Choroid plexus epithelial cell (primary cell): Measurements from ENCODE around the gene YIPF2.
A peak's percentile ranks its signal among the peaks of the same experiment; 100 is the strongest.
"Not testable (repeated sequence)": the region's sequence is repeated elsewhere in the genome, so short reads cannot be mapped to it uniquely, and the experiment has no call there.

Experiments
- DNase-seq: peaks from one replicate; pipeline ENCODE4 v3.0.0-alpha.2; 2010; ENCODE audit warnings: low read depth
- H3K4me3 ChIP-seq: 2 replicates; pipeline ENCODE4 v1.5.1; 2011; ENCODE audit warnings: low read depth, mild to moderate bottlenecking, control low read depth, low read length, moderate library complexity
- TF ChIP-seq, protein P1 (sequence below): conservative IDR thresholded peaks from 2 replicates; pipeline ENCODE4 v1.5.1; 2011; ENCODE audit warnings: low read depth, mild to moderate bottlenecking, control low read depth, inconsistent platforms, low read length, moderate library complexity

The YIPF2 gene

DNA sequence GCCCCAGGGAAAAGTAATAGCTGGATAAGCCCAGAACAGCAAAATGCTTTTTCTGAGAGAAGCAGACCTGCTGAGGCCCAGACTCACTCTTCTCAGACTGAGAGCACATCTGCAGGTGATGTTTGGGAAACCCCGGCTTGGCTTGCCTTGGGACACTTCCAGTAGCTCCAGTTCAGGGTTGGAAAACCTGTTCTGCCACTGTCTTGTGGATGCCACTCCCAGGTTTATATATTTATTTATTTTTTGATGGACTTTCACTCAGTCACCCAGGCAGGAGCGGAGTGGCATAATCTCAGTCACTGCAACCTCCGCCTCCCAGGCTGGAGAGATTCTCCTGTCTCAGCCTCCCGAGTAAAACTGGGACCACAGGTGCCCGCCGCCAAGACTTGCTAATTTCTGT, 24.4 kb upstream of the YIPF2 start:
- TF ChIP-seq, protein P1, sequence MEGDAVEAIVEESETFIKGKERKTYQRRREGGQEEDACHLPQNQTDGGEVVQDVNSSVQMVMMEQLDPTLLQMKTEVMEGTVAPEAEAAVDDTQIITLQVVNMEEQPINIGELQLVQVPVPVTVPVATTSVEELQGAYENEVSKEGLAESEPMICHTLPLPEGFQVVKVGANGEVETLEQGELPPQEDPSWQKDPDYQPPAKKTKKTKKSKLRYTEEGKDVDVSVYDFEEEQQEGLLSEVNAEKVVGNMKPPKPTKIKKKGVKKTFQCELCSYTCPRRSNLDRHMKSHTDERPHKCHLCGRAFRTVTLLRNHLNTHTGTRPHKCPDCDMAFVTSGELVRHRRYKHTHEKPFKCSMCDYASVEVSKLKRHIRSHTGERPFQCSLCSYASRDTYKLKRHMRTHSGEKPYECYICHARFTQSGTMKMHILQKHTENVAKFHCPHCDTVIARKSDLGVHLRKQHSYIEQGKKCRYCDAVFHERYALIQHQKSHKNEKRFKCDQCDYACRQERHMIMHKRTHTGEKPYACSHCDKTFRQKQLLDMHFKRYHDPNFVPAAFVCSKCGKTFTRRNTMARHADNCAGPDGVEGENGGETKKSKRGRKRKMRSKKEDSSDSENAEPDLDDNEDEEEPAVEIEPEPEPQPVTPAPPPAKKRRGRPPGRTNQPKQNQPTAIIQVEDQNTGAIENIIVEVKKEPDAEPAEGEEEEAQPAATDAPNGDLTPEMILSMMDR = no peak
- H3K4me3 ChIP-seq = no peak overlapping the region
- no peak for DNase-seq

DNA sequence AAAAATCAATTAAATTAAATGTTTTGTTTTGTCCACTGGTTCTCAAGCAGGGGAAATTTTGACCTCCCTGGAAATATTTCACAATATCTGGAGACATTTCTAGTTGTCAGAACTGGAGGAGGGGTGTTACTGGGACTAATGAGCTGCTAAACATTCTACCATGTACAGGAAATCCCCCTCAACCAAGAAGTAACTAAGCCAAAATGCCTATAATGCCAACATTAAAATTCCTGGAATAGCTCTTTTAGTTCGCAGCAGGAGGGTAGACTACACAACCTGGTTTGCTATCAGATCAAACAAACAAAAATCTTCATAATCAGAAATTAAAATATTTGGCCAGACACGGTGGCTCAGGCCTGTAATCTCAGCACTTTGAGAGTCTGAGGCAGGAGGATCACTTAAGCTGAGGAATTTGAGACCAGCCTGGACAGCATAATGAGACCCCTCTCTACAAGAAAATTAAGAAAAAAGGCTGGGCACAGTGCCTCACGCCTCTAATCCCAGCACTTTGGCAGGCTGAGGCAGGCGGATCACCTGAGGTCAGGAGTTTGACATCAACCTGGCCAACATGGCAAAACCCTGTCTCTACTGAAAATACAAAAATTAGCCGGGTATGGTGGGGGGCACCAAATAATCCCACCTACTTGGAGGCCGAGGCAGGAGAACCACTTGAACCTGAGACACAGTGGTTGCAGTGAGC, 18.7 kb upstream of the YIPF2 start:
- TF ChIP-seq, protein P1 = no peak
- no peak overlapping the region for H3K4me3 ChIP-seq
- peak; percentile 76 for DNase-seq

DNA sequence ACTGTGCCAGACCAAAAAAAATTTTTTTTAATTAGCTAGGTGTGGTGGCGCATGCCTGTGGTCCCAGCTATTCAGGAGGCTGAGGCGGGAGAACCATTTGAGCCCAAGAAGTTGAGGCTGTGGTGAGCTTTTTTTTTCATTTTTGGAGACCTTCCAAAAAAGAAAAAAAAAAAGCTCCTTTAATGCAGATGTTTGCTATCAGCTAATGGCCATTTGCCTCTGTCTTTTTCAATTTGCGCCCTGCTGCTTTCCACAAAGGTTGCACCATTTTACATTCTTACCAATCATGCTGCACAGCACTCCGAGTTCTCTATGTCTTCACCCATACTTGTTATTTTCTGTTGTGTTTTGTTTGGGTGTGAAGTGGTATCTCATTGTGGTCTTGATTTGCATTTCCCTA, 16.8 kb upstream of the YIPF2 start:
- TF ChIP-seq, protein P1 = no peak
- no peak for DNase-seq
- H3K4me3 ChIP-seq = no peak overlapping the region

DNA sequence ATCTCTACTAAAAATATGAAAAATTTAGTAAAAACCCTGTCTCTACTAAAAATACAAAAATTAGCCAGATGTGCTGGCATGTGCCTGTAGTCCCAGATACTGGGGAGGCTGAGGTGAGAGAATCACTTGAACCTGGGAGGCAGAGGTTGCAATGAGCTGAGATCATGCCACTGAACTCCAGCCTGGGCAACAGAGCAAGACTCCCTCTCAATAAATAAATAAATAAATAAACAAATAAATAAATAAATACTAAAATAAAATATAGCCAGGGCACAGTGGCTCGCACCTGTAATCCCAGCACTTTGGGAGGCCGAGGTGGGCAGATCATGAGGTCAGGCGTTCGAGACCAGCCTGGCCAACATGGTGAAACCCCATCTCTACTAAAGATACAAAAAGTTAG, 15.0 kb upstream of the YIPF2 start:
- not testable (repeated sequence) for DNase-seq, H3K4me3 ChIP-seq

DNA sequence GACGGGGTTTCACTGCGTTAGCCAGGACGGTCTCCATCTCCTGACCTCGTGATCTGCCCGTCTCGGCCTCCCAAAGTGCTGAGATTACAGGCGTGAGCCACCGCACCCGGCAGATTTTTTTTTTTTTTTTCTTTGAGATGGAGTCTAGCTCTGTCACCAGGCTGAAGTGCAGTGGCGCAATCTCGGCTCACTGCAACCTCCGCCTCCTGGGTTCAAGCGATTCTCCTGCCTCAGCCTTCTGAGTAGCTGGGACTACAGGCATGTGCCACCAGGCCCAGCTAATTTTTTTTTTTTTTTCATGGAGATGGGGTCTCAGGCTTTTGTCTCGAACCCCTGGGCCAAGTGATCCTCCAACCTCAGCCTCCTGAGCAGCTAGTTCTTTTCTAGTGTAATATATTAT, 13.2 kb upstream of the YIPF2 start:
- H3K4me3 ChIP-seq, DNase-seq: not testable (repeated sequence)

DNA sequence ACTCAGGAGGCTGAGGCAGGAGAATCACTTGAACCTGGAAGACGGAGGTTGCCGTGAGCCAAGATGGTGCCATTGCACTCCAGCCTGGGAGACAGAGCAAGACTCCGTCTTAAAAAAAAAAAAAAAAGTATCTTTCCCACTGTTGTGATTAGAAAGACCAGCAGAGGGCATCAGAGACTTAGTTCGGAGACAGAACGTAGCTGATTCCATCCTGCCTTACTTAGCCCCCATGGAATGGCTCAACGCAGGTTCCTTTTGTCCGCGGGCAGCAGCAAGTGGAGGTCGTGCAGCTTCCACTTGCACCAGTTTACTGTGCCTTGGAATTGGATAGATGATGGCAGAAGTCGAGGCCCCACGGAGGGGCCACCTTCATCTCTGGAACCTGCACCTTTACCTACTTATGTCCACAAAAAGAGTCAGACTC, 8.2 kb upstream of the YIPF2 start:
- TF ChIP-seq, protein P1 = peak; percentile 73
- peak; percentile 91 for DNase-seq
- H3K4me3 ChIP-seq = peak overlapping the region; percentile 33

DNA sequence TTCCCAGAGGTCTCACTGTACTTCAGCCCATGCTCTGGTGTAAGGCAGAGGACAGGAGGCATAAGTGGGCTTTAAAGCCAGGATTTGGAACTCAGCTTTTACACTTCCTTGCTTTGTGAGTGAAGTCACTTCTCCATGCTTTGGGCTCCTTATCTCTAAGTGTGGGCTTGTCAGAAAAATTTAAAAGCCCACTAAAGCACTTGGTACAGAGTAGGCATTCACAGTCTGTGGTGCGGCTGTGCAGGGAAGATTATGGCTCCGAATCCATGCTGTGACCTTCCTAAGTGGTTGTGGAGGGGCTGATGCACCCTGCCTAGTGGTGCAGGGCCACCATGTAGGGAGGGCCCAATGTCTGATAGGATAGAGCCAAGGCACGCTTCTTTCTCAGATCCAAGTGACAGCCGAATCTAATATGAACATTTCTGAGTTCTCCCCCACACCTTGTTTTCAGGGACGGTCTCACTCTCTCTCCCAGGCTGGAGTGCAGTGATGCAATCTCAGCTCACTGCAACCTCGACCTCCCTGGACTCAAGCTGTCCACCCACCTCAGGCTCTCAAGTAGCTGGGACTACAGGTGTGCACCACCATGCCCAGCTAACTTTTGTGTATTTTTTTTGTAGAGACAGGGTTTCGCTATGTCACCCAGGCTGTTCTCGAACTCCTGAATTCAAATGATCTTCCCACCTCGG, 7.1 kb upstream of the YIPF2 start:
- TF ChIP-seq, protein P1 = no peak
- no peak for DNase-seq
- H3K4me3 ChIP-seq = no peak overlapping the region

DNA sequence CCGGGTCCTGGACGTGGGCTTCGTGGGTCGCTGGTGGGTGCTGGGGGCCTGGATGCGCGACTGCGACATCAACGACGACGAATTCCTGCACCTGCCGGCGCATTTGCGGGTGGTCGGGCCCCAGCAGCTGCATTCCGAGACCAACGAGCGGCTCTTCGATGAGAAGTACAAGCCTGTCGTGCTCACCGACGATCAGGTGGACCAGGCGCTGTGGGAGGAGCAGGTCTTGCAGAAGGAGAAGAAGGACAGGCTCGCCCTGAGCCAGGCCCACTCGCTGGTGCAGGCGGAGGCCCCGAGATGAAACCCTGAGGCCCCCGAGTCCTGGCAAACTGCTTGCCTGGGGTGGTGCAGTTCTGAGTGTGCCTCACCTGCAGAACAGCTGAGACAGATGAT, 959 bp upstream of the YIPF2 start:
- TF ChIP-seq, protein P1 = no peak
- no peak for DNase-seq
- peak overlapping the region; percentile 91 for H3K4me3 ChIP-seq
